ENCODE data around the gene CSKMT.
"Not testable (repeated sequence)": the region's sequence is repeated elsewhere in the genome, so short reads cannot be mapped to it uniquely, and the experiment has no call there.

CSKMT gene

DNA sequence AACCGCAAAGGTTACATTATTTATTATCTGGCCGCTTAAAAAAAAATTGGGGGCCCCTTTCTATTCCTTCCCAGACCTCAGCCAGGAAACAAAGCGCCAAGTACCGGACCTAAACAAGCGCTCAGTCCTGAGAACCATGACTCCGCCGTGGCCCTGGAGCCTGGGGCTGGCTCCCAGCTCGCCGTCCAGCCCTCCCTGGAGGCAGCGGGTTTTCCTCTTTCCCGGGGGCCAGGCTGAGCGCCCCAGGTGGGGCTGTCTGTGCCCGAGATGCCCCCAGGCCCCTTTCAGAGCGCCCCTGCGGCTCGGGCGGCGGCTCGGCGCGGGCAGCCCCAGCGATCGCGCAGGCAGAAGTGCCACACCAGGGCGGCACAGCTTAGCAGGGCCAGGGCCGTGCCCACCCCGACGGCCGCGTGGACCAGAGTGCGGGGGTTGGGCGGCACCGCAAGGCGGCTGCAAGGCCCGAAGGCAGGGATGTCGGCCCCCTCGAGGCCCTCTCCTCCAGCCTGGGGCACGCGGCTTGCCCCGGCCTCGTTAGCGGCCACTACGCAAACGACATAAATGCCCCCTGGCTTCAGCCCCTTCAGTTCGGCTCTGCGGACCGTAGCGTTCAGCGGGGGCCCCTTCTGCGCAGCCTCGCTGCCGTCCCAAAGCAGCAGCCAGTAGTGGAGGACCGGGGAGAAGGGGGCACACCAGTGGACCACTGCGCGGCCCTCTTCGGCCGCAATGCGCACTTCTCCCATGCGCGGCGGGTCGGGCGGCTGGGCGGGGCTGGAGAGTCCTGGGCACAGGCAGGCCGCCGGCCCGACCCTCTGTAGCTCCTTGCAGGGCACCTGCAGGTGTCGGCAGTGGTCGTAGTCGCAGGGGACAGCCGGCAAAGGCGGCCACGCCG lies 22.6 kb downstream of the CSKMT start:
- in situ Hi-C loops (cut with HindIII; ENCODE audit: low sequenced_read_pairs): no loop called here

DNA sequence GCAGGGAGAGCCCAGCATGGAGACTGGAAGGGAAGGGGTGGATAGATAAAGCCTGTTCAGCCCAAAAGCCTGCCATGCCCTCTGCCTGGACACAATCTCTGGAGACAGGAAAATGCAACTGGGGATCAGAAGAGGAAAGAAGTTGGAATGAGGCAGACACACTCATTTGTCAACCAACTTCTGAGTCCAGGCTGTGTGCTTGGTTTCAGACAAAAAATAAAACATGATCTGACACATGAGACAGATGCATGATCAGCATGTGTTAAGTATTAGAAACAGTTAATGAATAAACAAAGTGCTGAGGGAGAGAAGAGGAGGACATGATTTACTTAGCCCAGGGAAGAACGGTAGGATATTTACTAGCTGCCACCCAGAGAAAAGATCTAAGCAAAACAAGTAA lies 23.4 kb downstream of the CSKMT start:
- in situ Hi-C loops (cut with HindIII; ENCODE audit: low sequenced_read_pairs): no loop called here

DNA sequence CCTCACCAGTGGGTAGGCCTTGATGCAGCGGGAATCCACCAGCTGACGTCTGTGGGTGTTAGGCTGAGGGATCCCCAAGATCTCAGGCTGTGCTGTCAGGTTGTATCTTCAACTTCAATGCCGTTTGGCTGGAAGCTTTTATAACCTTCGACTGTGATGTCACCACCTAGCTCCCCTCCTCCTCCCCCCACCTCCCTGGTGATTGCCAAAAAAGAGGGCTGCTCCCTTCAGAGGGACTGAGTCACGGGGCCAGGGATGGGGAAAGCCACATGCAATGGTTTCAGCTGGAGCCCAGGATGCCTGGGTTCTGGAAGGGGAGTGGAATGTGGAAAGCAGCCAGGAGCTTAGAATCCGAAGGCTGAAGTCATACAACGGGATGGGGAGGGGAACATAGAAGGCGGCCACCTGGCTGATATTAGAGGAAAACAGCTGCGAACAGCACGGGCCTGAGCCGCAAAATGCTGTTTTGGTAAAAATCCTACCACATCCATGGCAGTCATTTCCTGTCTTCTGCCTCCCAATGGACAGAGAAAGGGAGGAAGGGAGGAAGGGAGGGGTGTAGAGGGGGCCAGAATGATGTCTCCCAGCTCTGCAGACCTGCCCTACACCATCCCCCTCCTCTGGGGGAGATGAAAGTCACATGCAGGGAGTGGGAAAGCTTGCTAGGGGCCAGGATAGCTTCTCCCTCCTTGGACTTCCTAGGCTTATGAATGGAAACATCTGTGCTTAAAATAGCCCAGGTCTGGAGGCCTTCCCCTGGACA lies 24.5 kb downstream of the CSKMT start, which contains the start of gene LRRN4CL:
Gene LRRN4CL, minus strand, starts transcription at position 110 of the 763 bp plus-strand sequence. CDS start 1,022 bp downstream, outside the sequence.
- in situ Hi-C loops (cut with HindIII; ENCODE audit: low sequenced_read_pairs): no loop called here

DNA sequence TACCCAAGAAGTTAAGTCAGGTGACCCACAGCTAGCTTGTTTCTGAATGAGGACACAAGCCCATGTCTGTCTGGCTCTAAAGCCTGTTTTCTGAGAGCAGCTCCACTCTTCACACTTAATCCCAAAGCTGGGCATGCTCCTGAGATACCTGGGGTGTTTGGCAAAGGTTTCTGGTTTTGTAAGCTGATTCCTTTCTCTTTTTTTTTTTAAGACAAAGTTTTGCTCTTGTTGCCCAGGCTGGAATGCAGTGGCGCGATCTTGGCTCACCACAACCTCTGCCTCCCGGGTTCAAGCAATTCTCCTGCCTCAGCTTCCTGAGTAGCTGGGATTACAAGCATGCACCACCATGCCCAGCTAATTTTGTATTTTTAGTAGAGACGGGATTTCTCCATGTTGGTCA lies 28.5 kb downstream of the CSKMT start:
- in situ Hi-C loops (cut with HindIII; ENCODE audit: low sequenced_read_pairs): not testable (repeated sequence)

DNA sequence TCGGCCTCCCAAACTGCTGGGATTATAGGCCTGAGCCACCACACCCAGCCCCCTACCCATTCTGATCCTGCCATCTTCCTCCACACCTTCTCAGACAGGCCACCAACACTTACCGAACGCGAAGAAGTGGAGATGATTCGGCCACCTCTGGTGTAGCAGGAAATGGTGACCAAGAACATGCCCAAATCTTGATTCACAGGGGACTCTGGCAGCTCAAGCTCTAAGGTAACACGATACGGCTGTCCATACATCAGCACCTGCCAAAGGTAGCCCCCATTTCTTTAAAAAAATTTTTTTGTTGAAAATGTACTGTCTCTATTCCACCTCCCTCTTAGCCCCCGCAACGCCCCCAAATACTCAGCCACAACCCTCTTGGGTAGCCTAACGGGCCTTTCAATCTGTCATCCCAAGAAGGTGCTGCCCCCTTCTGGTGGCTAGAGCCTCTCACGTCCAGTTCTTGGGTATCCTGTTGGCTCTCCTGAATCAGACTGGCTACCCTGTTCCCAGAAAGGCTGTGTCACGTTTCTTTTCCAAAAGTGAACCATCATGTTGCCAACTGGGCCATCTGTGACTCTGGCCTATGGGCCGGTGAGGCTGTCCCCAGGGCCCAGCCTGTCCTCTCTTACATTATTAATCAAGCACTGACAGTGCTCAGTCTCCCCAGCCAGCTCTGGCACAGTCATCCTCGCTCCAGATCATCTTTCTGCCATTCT lies 29.5 kb downstream of the CSKMT start:
- in situ Hi-C loops (cut with HindIII; ENCODE audit: low sequenced_read_pairs): no loop called here

DNA sequence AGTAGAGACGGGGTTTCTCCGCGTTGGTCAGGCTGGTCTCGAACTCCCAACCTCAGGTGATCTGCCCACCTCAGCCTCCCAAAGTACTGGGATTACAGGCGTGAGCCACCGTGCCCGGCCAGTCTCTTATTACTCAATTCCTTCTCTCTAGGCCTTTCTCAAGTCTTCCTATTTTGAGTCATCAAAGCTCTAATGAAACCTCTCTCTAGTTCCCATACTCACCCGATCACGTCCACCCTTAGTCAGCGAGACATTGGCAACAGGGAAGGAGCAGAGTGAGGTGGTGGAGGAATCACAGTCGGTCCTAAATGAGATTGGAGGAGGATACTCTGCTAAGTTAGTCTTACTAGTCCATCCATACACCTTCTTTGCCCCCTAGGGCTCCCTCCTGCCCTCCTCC lies 37.1 kb downstream of the CSKMT start:
- in situ Hi-C loops (cut with HindIII; ENCODE audit: low sequenced_read_pairs): no loop called here

DNA sequence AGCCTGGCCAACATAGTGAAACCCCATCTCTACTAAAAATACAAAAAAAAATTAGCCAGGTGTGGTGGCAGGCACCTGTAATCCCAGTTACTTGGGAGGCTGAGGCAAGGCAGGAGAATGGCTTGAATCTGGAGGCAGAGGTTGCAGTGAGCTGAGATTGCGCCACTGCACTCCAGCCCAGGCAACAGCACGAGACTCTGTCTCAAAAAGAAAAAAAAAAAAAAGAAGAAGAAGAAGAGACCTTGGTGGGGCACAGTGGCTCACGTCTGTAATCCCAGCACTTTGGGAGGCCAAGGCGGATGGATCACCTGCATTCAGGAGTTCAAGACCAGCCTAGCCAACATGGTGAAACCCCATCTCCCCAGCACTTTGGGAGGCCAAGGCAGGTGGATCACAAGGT lies 38.8 kb downstream of the CSKMT start:
- in situ Hi-C loops (cut with HindIII; ENCODE audit: low sequenced_read_pairs): not testable (repeated sequence)

DNA sequence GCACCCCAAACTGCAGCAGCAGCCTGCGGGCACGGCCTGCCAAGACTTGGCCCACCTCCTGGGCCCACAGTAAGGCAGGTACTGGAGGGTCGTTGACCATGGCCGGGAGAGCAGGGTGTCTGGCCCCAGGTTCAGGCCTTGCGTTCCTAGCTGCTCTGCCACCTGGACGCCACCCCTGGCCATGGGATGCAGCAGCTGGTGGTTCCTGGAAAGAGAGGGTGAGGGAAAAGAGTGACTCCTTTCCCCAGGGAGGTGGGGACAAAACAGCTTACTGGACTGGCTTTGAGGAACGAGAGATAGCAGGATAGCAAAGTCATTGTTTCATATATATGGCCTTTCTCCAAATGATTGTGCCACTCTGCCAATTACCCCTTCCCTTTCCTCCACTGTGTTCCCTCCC lies 40.3 kb downstream of the CSKMT start:
- in situ Hi-C loops (cut with HindIII; ENCODE audit: low sequenced_read_pairs): no loop called here

DNA sequence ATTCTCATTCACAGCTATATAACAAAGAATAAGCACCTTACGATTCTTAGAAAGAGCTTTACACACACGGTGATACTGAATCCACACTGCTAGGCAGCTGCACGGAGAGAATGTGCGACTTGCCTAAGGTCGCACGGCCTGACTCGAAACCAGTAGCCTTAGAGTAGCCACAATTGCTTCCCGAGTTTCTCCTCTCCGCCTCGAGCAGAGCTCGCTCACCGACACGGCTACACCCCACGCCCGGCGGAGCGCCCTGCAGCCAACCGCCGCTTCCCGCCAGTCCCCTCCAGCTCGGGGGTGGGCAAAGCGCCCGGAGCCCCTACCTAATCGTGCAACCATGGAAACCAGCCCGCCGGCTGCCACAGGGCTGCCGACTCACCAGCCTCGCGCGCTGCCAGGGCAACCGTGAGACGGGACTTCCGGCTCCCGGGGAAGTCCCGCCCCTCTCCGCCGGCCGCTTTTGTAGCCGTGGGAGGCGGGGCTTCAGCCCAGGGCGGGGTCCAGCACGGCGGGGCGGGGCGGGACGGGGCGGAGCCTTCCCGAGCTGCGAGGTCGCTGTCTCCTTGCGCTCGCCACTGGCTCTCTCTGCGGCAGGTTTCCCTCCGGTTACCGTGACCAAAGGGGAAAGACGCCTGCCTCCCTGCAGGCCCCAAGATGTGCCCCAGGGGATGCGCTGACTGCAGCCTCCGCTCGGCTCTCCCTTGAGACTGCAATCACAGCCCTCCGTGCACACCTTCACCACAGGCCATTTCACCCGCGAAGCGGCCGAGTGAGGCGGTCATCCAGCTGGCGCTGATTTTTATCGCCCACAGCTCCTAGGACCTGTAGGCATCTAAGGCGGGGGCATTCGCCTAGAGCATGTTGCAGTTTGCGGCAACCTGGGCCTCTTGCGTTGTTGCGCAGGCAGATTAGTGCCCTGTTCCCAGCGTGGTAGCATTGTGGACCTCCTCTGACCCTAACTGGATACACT lies 41.1 kb downstream of the CSKMT start:
- in situ Hi-C loops (cut with HindIII; ENCODE audit: low sequenced_read_pairs): no loop called here

DNA sequence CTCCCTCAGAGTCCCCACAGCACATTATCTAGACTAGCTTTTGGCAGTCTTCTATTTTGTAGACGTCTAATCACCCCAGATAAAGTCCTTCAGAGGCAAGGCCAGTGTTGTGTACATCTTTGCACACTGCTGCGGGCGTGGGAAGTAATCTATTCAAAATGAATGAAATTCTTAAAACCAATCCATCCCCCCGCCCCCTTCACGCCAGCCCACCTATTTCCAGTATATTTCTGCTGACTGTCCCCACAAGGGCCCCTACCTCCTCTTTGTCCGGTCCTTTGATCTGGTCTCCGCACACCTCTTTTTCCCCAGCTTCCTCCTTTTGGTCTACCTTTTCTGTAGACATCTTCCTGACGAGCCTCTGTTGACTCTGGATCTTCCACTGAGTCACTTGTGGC lies 41.7 kb downstream of the CSKMT start:
- in situ Hi-C loops (cut with HindIII; ENCODE audit: low sequenced_read_pairs): no loop called here

DNA sequence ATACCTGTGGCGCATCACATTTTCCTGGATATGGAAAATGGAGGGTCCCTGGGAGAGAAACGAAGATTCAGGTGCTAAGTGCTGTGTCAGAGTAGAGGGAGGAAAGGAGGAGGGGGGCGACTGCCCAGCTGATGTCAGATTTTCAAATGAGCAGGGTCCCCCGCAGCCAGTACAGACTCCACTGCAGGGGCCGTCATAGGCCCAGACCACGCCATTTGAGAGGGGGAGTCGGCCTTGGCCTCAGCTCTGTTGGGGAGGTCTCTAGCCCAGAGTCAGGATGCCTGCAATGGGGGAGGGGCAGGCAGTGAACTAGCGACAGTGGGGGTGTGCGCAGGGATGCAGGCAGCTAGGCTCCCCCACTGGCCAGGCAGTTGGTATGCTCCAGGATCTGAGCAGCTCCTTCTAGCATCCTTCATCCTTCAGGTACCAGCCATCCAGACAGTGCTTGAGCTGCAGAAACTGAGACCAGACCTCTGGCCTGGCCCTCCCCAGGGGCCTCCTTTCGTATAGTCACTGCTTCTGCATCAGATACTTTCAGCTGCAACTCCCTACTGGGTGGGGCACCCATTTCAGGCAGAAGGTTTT lies 42.3 kb downstream of the CSKMT start, which contains the start of the genes BSCL2 and GNG3:
Gene BSCL2, minus strand, starts transcription at position 148 of the 585 bp plus-strand sequence. CDS start 229 bp downstream, outside the sequence.
Gene GNG3, plus strand, starts transcription at position 400 of the 585 bp plus-strand sequence. CDS start 620 bp downstream, outside the sequence.
- in situ Hi-C loops (cut with HindIII; ENCODE audit: low sequenced_read_pairs): no loop called here

DNA sequence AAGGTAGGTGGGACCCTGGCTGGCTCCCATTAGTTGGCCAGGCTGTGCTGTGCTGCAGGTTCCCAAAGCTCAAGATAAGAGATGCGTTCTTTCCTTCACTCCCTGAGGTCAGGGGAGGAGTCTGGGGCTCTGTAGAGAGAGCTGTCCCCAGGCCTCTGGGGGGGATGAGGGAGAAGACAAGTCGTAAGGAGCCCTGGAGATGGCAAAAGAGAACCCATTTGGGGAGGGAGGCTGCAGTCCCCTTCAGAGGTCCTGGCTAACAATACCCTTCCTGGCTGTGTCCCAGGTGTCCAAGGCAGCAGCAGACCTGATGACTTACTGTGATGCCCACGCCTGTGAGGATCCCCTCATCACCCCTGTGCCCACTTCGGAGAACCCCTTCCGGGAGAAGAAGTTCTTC lies 43.3 kb downstream of the CSKMT start:
- in situ Hi-C loops (cut with HindIII; ENCODE audit: low sequenced_read_pairs): no loop called here

DNA sequence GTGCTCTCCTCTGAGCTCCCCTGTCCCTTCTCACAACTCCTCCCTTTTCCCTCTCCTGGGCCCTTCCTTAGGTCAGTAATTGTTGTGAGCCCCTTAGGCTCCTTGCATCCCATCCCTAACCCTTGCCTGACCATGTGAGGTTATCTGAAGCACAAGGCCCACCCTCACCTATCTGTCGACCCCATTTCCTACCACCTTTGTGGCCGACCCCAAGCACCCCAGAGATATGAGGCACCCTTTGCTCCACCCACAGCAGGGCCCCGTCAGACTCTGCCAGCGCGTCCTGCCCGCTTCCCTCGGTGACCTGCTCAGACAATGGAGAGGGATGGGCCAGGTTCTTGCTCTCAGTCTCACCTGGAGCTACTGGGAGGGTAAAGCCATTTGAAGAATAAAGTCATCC lies 43.7 kb downstream of the CSKMT start:
- in situ Hi-C loops (cut with HindIII; ENCODE audit: low sequenced_read_pairs): no loop called here

DNA sequence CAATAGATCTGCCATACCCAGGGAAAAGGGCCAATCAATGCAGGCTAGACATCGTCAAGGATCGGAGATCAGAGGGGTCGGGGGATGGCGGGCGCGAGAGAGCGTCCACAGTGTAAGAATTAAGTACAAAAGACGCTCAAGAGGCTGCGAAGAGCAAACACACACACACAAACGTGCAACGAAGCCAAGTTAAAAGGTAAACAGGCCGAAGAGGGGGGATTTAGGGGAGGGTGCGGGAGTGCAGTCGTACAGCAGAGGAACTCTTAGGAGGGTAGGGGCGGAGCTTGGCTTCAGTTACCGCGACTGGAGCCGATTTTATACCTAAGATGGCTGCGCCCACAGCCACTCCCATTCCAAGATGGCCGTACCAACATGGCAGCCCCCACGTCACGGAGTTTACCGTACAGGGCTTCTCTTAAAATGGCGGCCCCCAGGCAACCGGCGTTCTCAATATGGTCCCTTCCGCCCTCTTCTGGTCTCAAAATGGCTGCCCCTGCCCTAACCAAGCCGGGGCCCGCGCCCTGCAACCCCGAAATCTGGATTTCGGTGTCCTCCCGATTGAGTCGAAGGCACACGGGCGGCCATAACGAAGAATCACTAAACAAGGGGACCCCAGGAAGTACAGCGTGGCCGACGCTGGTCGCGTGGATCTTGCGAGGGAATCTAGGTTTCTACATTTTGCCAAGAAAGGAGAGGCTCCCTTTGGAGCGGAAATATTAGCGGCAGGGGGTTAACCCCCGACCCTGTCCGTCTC lies 44.3 kb downstream of the CSKMT start:
- in situ Hi-C loops (cut with HindIII; ENCODE audit: low sequenced_read_pairs): no loop called here

DNA sequence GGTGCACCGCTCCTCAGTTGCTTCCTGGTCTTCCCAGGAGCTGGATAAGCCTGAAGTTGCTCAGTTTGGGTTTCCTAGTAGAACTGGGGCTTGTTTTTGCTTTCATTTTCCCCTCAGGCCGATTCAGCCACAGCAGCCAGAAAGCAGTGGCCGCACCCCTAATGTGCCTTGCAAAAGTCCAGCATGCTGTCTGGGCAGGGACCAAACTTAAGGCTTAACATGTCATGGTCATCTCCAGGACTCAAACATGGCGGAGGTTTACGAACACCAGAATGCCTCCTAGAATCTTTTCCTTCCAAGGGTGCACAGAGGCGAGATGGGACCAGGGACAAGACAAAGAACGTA lies 44.9 kb downstream of the CSKMT start:
- in situ Hi-C loops (cut with HindIII; ENCODE audit: low sequenced_read_pairs): no loop called here

DNA sequence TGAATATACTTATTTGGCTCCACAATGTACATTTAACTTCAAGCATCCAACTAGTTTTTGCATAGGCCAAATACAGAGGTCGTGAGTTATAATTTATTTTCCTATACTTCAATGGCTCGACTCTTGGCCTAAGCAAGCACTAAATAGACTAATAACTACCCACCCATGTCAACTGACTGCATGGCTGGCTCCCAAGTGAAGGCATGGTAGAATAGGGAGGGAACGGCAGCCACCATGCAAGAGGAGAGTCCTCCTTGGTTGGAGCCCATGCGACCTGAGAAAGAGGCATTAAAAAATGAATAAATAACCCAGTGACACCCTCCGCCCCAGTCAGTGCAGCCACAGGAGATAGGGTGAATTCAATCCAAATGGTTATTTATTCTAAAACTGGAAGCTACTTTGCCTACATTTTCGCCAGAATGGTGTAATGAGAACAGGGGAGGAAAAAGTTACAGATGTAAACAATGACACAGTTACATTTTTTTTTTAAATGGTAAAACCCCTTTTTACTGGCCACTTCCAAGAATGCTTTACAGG lies 47.2 kb downstream of the CSKMT start:
- in situ Hi-C loops (cut with HindIII; ENCODE audit: low sequenced_read_pairs): no loop called here

DNA sequence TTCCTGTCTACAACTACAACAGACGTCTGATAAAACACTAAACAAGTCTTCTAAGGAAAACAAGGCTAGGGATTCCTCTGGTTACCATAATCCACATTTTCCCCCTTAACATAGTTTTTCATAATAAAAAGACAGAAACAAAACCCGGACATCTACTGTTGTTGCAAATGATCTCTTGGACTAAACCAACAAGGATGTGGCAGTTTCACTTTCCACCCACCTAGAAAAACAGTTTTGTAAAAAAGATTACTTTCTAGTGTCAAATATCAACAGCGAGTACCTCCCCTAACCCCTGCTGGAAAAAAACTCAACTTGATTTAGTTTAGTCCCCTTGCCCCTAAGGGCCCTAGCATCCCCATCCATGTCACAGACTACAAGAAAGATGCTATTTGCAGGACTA lies 47.7 kb downstream of the CSKMT start:
- in situ Hi-C loops (cut with HindIII; ENCODE audit: low sequenced_read_pairs): no loop called here

DNA sequence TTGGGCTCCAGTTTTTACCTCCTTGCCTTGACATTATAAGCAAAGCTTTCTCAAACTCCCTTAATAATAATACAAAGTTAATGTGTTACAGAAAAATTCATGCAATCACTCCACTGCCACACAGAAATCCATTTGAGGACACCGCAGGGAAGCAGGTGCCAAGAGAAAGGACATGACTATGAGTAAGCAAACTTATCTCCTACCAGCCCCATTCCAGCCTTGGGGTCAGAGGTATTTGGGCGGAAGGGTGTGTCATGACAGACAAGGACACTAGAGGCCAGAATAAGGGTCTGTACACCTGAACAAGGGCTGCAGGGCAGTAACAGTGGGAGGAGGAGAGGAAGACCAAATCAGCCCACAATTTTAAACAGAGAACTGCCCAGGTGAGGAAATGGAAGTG lies 48.2 kb downstream of the CSKMT start:
- in situ Hi-C loops (cut with HindIII; ENCODE audit: low sequenced_read_pairs): no loop called here
